GM12874 (cell line): ENCODE results near the gene ZBP1.

ENCODE experiments used
- CTCF ChIP-seq: IDR thresholded peaks from 2 replicates; pipeline ENCODE4 v1.5.1; 2011; ENCODE audit warnings: low read depth, mild to moderate bottlenecking, control low read depth, low read length, moderate library complexity; ENCODE audit not compliant: insufficient read depth

The ZBP1 gene

DNA sequence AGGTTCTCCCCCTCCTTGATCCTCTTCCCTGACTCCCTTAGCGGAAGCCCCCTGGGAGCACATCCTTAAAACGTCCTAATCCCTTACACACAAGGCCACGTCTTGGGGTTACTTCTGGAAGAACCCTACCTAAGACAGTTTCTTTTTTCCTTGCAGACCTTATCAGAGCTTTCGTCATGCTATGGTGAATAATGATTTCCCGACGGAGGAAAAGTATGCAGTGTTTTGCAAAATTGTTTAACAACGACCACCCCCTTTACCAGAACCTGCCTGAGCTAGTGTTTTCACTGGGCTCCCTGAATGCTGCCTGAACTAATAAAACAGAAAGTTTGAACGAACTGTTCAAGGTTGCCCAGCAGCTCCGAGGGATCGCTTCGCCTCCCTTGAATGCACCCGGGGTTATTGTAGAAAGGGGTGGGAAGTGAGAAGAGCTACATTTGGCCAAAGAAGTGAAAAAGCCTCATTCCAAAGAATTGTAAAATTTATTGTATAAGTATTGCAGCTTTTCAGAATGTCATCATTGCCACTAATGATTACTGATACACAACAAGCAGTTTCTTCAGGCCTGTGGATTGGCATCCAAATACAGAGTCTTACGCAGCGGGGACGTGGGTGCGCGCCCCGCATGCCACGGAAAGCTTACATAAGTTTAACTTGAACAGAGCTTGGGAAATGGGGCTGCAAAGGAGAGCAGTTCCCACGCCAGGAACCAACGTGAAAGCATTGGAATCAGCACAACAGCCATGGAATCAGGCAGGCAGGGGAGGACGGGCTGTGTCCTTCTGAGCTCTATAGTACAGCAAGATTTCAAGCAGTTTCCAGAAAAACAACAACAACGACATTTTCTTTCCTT is 27.9 kb upstream of the ZBP1 start:
- TF ChIP-seq CTCF = no peak

DNA sequence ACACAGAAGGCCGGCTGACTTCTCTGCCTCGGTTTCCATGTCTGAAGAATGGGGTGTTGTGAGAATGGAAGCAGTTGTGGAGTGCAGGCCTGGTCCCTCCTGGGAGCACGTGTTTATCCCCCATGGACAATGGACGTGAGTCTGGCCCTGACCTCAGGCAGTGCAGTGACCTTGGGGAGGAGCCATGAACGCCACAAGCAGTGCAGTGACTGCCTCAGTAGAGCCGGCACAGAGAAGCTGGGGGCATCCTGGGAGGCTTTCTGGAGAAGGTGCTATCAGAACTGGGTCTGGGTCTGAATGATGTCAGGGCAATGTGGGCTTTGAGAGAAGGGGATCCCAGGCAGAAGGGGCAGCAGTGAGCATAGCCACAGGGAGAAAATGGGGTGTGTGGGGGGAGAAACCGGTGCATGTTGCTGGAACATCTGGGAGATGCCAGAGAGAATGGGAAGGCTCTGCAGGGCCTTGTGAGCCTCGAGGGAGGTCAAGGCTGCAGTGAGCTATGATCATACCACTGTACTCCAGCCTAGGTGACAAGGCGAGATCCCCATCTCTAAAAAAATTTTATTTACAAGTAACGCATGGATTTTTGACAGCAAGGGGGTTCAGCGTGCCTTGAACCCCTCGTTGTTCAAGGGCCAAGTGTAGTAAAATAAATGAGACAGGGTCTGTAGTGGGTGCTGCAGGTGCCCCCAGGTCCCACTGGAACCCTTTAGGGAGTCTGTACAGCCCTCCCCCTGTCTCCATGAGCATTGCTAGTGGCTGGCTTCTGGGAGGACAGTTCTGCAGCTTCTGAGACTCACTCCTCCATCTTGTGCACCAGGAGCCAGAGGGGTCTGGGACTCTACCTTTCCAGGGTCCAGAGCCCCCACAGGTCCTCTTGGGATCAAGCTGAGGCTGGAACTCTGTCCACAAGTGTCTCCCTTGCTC is 27.0 kb upstream of the ZBP1 start:
- TF ChIP-seq CTCF = no peak

DNA sequence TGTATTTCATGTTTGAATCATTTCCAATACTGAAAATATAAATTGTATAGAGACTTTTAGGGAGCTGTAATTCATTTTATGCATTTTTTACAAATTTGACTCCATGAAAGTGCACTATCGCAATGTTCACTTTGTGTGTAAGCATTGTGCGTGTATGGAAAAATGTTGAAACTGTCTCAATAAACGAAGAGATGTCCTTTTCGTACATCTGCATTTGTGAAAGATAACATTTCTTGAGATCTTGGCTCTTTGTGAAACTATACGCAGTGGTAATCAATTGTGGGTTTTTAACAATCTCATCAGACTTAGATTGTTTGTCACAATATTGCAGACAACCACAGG is 18.6 kb upstream of the ZBP1 start:
- TF ChIP-seq CTCF = no peak

DNA sequence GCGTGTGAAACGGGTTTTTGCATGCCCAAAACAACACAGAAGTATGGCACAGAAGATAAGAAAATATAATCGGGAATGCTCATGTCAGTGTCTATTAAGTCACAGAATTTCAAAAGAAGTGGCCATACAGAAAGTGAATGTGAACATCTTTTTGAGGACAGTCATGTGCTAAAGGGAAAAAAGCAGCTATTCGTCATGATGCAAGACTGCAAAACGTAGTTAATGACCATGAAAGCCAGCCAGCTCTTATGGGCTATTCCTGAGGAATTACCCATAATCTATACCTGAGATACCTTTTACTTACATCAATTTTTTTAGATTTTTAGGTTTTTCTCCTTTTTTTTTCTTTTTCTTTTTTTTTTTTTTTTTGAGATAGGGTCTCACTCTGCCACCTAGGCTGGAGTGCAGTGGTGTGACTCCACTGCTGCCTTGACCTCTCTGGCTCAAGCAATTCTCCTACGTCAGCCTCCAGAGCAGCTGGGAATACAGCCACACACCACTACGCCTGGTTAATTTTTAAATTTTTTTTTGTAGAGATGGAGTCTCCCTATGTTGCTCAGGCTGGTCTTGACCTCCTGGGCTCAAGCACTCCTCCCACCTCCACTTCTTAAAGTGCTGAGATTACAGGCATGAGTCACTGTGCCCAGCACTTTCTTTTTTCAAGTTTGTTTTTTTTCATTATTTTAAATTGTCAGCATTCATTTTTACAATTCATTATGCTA is 18.1 kb upstream of the ZBP1 start:
- no peak for TF ChIP-seq CTCF

GRCh38 chr20:57633945-57634491 is 13.8 kb upstream of the ZBP1 start:
- no peak for TF ChIP-seq CTCF

DNA sequence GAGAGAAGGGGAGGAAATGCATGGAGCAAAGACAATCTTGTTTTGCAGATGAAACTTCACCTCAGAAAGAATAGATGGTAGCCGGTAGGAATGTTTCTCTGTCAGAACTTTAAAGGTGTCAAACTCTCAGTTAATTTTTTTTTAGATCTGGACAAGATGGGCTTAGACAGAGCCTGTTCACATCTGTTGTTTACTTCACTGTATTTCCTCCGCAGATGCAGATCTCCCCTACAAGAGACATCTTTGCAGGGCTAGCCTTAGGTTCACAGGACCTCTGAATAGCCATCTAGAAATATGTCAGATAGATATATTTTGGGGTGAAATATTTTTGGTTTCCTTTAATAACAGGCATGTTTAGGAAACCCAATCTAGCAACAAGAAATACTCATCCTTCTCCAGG is 12.1 kb upstream of the ZBP1 start:
- no peak for TF ChIP-seq CTCF
